Measurements from ENCODE around the gene JMJD1C. TPM values are rescaled to one million over a fixed set of nuclear protein-coding genes. Genes with fewer than 3 reads are reported as not detected.

Gene JMJD1C
- total and polyA plus RNA-seq, 10 of the 15 experiments (the other 5 are each of a cell fraction or from before 2014, with no cell fraction given) = 31.2 to 83.3 (median 49.5) TPM

DNA sequence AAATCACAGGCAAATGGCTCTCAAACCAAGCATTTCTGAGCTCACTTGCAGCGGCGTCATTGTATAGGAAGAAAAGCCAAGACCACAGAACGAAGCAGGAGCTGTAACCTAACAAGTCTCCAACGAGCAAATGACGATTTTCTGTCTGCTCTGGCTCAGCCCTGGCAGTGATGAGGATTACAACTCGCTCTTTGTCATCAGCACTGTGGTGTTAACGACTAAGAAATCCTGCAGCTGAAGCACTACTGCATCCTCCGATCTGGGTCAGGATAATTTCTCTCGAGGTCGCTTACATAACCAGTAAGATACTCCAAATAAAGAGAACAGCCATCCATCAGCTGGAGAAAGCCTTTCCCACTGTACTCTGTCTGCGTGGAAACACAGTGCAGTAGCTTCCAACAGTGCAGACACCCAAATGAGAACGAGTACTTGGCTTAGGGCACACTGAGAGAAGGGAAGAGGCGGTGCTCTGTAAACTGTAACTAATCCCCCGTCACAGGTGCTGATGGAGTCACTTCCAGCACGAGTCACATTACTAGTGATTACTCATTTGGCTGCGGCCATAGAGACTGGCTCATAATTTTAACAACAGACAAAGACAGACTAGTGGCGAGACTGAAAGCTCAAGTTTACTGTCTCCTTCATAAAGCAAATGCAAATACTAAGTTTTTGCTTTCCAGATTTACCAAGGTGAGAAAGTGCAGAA, 196.8 kb downstream of the JMJD1C start (continued):
- TF ChIP-seq, protein P1, sequence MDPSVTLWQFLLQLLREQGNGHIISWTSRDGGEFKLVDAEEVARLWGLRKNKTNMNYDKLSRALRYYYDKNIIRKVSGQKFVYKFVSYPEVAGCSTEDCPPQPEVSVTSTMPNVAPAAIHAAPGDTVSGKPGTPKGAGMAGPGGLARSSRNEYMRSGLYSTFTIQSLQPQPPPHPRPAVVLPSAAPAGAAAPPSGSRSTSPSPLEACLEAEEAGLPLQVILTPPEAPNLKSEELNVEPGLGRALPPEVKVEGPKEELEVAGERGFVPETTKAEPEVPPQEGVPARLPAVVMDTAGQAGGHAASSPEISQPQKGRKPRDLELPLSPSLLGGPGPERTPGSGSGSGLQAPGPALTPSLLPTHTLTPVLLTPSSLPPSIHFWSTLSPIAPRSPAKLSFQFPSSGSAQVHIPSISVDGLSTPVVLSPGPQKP (IDR thresholded peaks at IDR 0.05; ENCODE audit: low read depth, low read length) = no peak
- TF ChIP-seq EGR1 (IDR thresholded peaks at IDR 0.05; ENCODE audit: borderline replicate concordance in 1 of 2, low read depth in 2 of 2, low read length in 2 of 2) (no peak), BRCA1 (IDR thresholded peaks at IDR 0.05; ENCODE audit: low read depth, low read length) (no peak), CBX3 (IDR thresholded peaks at IDR 0.05; ENCODE audit: borderline replicate concordance, low read depth) (no peak), NR2F1 (conservative IDR thresholded peaks at IDR 0.05) (0 out of 2 replicates have a peak, but pooled peaks have one; percentile 10), CHD4 (IDR thresholded peaks at IDR 0.05) (no peak), NRF1 (conservative IDR thresholded peaks at IDR 0.05; ENCODE audit: low read depth, low read length) (no peak), ZSCAN29 (IDR thresholded peaks at IDR 0.05) (no peak), RBBP5 (conservative IDR thresholded peaks at IDR 0.05) (no peak), NR2C1 (IDR thresholded peaks at IDR 0.05) (no peak), CBFB (IDR thresholded peaks at IDR 0.05; ENCODE audit: low read depth) (peak; percentile 67), ZNF24 (IDR thresholded peaks at IDR 0.05) (peak; percentile 94), SIX5 (IDR thresholded peaks at IDR 0.05; ENCODE audit: low read depth, low read length, severe bottlenecking) (no peak), BACH1 (IDR thresholded peaks at IDR 0.05; ENCODE audit: borderline replicate concordance) (no peak; the same call in none of the 2 replicates), TCF3 (IDR thresholded peaks at IDR 0.05; ENCODE audit: borderline replicate concordance, insufficient read depth, low read depth, low read length) (peak; percentile 82), EZH2 (IDR thresholded peaks at IDR 0.05; ENCODE audit: borderline replicate concordance, control insufficient read depth, low read depth, low read length) (no peak), ESRRA (IDR thresholded peaks at IDR 0.05; ENCODE audit: low read length) (no peak), YY1 (IDR thresholded peaks at IDR 0.05; ENCODE audit: low read depth, low read length) (peak; percentile 87), ZNF274 (IDR thresholded peaks at IDR 0.05; ENCODE audit: insufficient read depth, insufficient read length) (no peak), TARDBP (IDR thresholded peaks at IDR 0.05; ENCODE audit: borderline replicate concordance) (no peak), SP1 (IDR thresholded peaks at IDR 0.05; ENCODE audit: low read depth, low read length) (no peak)
- TF ChIP-seq, protein P2, sequence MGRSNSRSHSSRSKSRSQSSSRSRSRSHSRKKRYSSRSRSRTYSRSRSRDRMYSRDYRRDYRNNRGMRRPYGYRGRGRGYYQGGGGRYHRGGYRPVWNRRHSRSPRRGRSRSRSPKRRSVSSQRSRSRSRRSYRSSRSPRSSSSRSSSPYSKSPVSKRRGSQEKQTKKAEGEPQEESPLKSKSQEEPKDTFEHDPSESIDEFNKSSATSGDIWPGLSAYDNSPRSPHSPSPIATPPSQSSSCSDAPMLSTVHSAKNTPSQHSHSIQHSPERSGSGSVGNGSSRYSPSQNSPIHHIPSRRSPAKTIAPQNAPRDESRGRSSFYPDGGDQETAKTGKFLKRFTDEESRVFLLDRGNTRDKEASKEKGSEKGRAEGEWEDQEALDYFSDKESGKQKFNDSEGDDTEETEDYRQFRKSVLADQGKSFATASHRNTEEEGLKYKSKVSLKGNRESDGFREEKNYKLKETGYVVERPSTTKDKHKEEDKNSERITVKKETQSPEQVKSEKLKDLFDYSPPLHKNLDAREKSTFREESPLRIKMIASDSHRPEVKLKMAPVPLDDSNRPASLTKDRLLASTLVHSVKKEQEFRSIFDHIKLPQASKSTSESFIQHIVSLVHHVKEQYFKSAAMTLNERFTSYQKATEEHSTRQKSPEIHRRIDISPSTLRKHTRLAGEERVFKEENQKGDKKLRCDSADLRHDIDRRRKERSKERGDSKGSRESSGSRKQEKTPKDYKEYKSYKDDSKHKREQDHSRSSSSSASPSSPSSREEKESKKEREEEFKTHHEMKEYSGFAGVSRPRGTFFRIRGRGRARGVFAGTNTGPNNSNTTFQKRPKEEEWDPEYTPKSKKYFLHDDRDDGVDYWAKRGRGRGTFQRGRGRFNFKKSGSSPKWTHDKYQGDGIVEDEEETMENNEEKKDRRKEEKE (IDR thresholded peaks at IDR 0.05) = no peak
- TF ChIP-seq, protein P3, sequence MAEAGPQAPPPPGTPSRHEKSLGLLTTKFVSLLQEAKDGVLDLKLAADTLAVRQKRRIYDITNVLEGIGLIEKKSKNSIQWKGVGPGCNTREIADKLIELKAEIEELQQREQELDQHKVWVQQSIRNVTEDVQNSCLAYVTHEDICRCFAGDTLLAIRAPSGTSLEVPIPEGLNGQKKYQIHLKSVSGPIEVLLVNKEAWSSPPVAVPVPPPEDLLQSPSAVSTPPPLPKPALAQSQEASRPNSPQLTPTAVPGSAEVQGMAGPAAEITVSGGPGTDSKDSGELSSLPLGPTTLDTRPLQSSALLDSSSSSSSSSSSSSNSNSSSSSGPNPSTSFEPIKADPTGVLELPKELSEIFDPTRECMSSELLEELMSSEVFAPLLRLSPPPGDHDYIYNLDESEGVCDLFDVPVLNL (IDR thresholded peaks at IDR 0.05; ENCODE audit: low read depth, low read length) = no peak
- TF ChIP-seq, protein P4, sequence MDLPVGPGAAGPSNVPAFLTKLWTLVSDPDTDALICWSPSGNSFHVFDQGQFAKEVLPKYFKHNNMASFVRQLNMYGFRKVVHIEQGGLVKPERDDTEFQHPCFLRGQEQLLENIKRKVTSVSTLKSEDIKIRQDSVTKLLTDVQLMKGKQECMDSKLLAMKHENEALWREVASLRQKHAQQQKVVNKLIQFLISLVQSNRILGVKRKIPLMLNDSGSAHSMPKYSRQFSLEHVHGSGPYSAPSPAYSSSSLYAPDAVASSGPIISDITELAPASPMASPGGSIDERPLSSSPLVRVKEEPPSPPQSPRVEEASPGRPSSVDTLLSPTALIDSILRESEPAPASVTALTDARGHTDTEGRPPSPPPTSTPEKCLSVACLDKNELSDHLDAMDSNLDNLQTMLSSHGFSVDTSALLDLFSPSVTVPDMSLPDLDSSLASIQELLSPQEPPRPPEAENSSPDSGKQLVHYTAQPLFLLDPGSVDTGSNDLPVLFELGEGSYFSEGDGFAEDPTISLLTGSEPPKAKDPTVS (IDR thresholded peaks at IDR 0.05; ENCODE audit: low read depth, low read length) = no peak
- TF ChIP-seq, protein P5, sequence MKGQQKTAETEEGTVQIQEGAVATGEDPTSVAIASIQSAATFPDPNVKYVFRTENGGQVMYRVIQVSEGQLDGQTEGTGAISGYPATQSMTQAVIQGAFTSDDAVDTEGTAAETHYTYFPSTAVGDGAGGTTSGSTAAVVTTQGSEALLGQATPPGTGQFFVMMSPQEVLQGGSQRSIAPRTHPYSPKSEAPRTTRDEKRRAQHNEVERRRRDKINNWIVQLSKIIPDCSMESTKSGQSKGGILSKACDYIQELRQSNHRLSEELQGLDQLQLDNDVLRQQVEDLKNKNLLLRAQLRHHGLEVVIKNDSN (IDR thresholded peaks at IDR 0.05; ENCODE audit: borderline replicate concordance, extremely low read length, insufficient read depth, low read depth, low read length) = no peak

Data from GM12878 (cell line).